ENCODE measurements around the gene OVAAL. TPM values are rescaled to one million over a fixed set of nuclear protein-coding genes. Genes with fewer than 3 reads are reported as not detected.

The OVAAL gene
- total and polyA plus RNA-seq, 2 experiments from 2014 or later = not detected

- H3K36me3 ChIP-seq (ENCODE audit: low read depth) = no peaks in the 10 kb centered on the region
- no peak for DNase-seq
- no peaks in the 10 kb centered on the region for H3K9me3 ChIP-seq (ENCODE audit: low read depth)
- no peak overlapping the region for H3K4me3 ChIP-seq
- peak overlapping the region; percentile 9 for H2AFZ ChIP-seq
- no peaks in the 10 kb centered on the region for H3K79me2 ChIP-seq (ENCODE audit: insufficient read depth)
- peaks cover 28% of the 10 kb centered on the region for H3K4me1 ChIP-seq (ENCODE audit: insufficient read depth)
- in situ Hi-C loops (cut with MboI) = no loop called here
- no peak for TF ChIP-seq EZH2phosphoT487 (IDR thresholded peaks at IDR 0.05; ENCODE audit: insufficient read depth, low read depth)
- no peak for TF ChIP-seq EZH2 (IDR thresholded peaks at IDR 0.05; ENCODE audit: insufficient read depth, poor library complexity, severe bottlenecking)
- H3K27ac ChIP-seq = no peak overlapping the region
- WGBS, 2 experiments (ENCODE audit: low coverage in 1 of 2, low lambda C conversion rate in 2 of 2, missing lambda C conversion rate in 2 of 2) = 68 to 71% methylated on average over 9 of the region's 9 CpGs
- H3K9me2 ChIP-seq (ENCODE audit: insufficient read depth) = no peaks in the 10 kb centered on the region
- no peak overlapping the region for H3K4me2 ChIP-seq (ENCODE audit: unreplicated experiment)
- H3K9ac ChIP-seq = no peak overlapping the region
- no peaks in the 10 kb centered on the region for H3K27me3 ChIP-seq (replicated peaks; ENCODE audit: insufficient read depth)
- H4K20me1 ChIP-seq (ENCODE audit: insufficient read depth) = no peaks in the 10 kb centered on the region
- peaks cover 20% of the 10 kb centered on the region for H3F3A ChIP-seq (ENCODE audit: insufficient read depth)
Observed at GRCh38 chr1:180567654-180568053, 8.9 kb downstream of the OVAAL start.

- Histone ChIP-seq H3K9me2 (ENCODE audit: insufficient read depth) (no peaks in the 10 kb centered on the region), H3K27me3 (replicated peaks; ENCODE audit: insufficient read depth) (no peaks in the 10 kb centered on the region), H3K9ac (no peak overlapping the region), H3K4me2 (ENCODE audit: unreplicated experiment) (no peak overlapping the region), H3F3A (ENCODE audit: insufficient read depth) (peaks cover 16% of the 10 kb centered on the region), H3K4me3 (no peak overlapping the region), H4K20me1 (ENCODE audit: insufficient read depth) (no peaks in the 10 kb centered on the region), H3K27ac (no peak overlapping the region), H3K9me3 (ENCODE audit: low read depth) (no peaks in the 10 kb centered on the region), H2AFZ (peak overlapping the region; percentile 9; the same call in 1 of the 2 replicates), H3K79me2 (ENCODE audit: insufficient read depth) (no peaks in the 10 kb centered on the region), H3K4me1 (ENCODE audit: insufficient read depth) (peaks cover 22% of the 10 kb centered on the region), H3K36me3 (ENCODE audit: low read depth) (no peaks in the 10 kb centered on the region)
- TF ChIP-seq EZH2 (IDR thresholded peaks at IDR 0.05; ENCODE audit: insufficient read depth, poor library complexity, severe bottlenecking) (no peak), EZH2phosphoT487 (IDR thresholded peaks at IDR 0.05; ENCODE audit: insufficient read depth, low read depth) (no peak)
- DNase-seq = no peak
- 67 to 70% methylated on average over 2 of the region's 2 CpGs for WGBS, 2 experiments (ENCODE audit: low coverage in 1 of 2, low lambda C conversion rate in 2 of 2, missing lambda C conversion rate in 2 of 2)
- in situ Hi-C loops (cut with MboI) = no loop called here
Observed at GRCh38 chr1:180568184-180568583, 9.4 kb downstream of the OVAAL start.

GRCh38 chr1:180571060-180571831, 12.5 kb downstream of the OVAAL start:
- H3K79me2 ChIP-seq (ENCODE audit: insufficient read depth) = no peaks in the 10 kb centered on the region
- H3K9me3 ChIP-seq (ENCODE audit: low read depth) = no peaks in the 10 kb centered on the region
- no peak overlapping the region for H3K9ac ChIP-seq
- in situ Hi-C loops (cut with MboI) = no loop called here
- no peaks in the 10 kb centered on the region for H3K27me3 ChIP-seq (replicated peaks; ENCODE audit: insufficient read depth)
- H3K4me3 ChIP-seq = 0 out of 2 replicates have a peak overlapping the region, but pooled peaks have one; percentile 12
- no peaks in the 10 kb centered on the region for H3K9me2 ChIP-seq (ENCODE audit: insufficient read depth)
- peak overlapping the region; percentile 36; the same call in 1 of the 2 replicates for H2AFZ ChIP-seq
- H4K20me1 ChIP-seq (ENCODE audit: insufficient read depth) = no peaks in the 10 kb centered on the region
- H3K4me1 ChIP-seq (ENCODE audit: insufficient read depth) = peaks cover 19% of the 10 kb centered on the region
- no peaks in the 10 kb centered on the region for H3K36me3 ChIP-seq (ENCODE audit: low read depth)
- TF ChIP-seq EZH2phosphoT487 (IDR thresholded peaks at IDR 0.05; ENCODE audit: insufficient read depth, low read depth) = no peak
- peak; percentile 65 for DNase-seq
- H3K27ac ChIP-seq = peak overlapping the region; percentile 32
- peaks cover 10% of the 10 kb centered on the region for H3F3A ChIP-seq (ENCODE audit: insufficient read depth)
- WGBS, 2 experiments (ENCODE audit: low coverage in 1 of 2, low lambda C conversion rate in 2 of 2, missing lambda C conversion rate in 2 of 2) = 65 to 77% methylated on average over 5 of the region's 5 CpGs
- peak overlapping the region; percentile 22 for H3K4me2 ChIP-seq (ENCODE audit: unreplicated experiment)

DNA sequence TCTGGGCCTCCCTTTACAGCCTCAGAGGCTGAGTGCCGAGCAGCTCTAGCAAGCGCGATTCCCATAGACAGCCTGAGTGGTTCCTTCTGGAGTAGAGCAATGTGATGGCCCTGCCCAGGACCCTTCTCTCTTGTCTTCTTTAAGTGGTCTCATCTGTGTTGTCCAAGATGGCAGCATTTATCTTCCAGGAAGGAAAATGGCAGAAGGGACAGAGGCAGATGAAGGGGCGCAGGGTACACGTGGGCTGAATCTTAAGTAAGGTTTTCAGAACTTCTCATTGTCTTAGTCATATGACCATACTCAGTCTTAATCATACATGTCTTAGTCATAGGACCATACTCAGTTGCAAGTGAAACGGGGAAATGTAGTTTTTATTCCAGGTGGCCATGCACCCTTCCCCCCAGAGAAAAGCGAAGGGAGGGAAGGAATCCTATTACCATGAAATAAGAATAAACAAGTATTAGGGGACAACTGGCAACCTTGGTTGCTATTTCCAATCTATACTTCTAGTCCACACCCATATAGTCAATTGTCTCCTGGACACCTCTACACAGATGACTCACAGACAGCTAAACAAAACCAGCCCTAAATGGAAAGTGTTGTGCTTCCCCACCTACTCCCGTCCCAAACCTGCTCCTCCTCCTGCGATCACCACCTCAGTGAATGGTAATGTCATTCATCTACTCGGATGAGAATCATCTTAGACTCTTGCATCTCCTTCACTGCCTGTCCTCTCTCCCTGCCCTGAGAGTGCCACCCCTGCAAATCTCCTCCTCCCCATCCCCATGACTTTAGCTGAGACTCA, 13.3 kb downstream of the OVAAL start:
- Histone ChIP-seq H3K27me3 (replicated peaks; ENCODE audit: insufficient read depth) (no peaks in the 10 kb centered on the region), H3K36me3 (ENCODE audit: low read depth) (no peaks in the 10 kb centered on the region), H3K4me2 (ENCODE audit: unreplicated experiment) (peak overlapping the region; percentile 22), H3K79me2 (ENCODE audit: insufficient read depth) (no peaks in the 10 kb centered on the region), H3K4me1 (ENCODE audit: insufficient read depth) (peaks cover 19% of the 10 kb centered on the region), H3K27ac (peak overlapping the region; percentile 32), H3K4me3 (no peak overlapping the region), H3K9me3 (ENCODE audit: low read depth) (no peaks in the 10 kb centered on the region), H3F3A (ENCODE audit: insufficient read depth) (peaks cover 10% of the 10 kb centered on the region), H2AFZ (peak overlapping the region; percentile 36; the same call in 1 of the 2 replicates), H4K20me1 (ENCODE audit: insufficient read depth) (no peaks in the 10 kb centered on the region), H3K9ac (no peak overlapping the region), H3K9me2 (ENCODE audit: insufficient read depth) (no peaks in the 10 kb centered on the region)
- peak; percentile 53 for DNase-seq
- in situ Hi-C loops (cut with MboI) = no loop called here
- 66 to 70% methylated on average over 10 of the region's 10 CpGs for WGBS, 2 experiments (ENCODE audit: low coverage in 1 of 2, low lambda C conversion rate in 2 of 2, missing lambda C conversion rate in 2 of 2)
- TF ChIP-seq EZH2phosphoT487 (IDR thresholded peaks at IDR 0.05; ENCODE audit: insufficient read depth, low read depth) = no peak
- TF ChIP-seq EZH2 (IDR thresholded peaks at IDR 0.05; ENCODE audit: insufficient read depth, poor library complexity, severe bottlenecking) = no peak
